Measurements from ENCODE around the gene ADAMTSL5. TPM values are rescaled to one million over a fixed set of nuclear protein-coding genes. Genes with fewer than 3 reads are reported as not detected.
A peak's percentile ranks its signal among the peaks of the same experiment; 100 is the strongest.

ADAMTSL5 gene
- total and polyA plus RNA-seq, 2 of the 13 experiments (the other 11 are each of a cell fraction or from before 2014, with no cell fraction given), result 0.60 to 2.7 TPM

DNA sequence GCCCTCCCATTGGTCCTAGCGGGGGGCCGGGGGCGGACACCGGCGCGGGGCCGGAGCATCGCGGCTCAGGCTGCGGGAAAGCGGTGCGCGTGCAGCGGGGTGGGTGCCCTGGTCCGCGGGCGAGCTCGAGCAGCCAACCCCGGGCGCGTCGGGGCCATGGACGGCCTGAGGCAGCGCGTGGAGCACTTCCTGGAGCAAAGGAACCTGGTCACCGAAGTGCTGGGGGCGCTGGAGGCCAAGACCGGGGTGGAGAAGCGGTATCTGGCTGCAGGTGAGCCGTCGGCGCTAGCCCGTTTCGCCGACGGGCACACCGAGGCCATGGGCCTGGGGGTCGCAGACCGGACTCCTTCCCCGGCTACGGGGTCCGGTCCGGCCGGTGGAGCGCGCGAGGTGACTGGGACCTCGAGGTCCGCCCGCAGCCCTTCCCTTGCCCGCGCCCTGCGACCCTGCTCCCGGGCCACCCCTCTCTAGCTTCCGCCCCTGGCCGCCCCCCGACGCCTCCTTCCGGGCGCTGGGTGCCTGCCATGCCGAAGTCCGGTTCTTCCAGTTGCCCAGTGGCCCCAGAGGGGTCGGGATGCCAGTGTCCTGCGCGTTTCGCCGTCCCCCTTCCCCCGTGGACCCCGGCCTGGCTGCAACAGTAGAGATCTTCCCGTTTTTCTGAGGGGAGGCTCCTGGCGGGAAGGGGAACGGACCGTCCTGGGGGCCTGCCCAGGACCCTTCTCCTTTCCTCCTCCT lies 21.5 kb downstream of the ADAMTSL5 start, which contains the start of gene REEP6 (continued):
- TF ChIP-seq, protein P1, sequence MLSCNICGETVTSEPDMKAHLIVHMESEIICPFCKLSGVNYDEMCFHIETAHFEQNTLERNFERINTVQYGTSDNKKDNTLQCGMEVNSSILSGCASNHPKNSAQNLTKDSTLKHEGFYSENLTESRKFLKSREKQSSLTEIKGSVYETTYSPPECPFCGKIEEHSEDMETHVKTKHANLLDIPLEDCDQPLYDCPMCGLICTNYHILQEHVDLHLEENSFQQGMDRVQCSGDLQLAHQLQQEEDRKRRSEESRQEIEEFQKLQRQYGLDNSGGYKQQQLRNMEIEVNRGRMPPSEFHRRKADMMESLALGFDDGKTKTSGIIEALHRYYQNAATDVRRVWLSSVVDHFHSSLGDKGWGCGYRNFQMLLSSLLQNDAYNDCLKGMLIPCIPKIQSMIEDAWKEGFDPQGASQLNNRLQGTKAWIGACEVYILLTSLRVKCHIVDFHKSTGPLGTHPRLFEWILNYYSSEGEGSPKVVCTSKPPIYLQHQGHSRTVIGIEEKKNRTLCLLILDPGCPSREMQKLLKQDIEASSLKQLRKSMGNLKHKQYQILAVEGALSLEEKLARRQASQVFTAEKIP (CRISPR knock-in tag; IDR thresholded peaks at IDR 0.05; ENCODE audit: borderline replicate concordance), result no peak
- TF ChIP-seq, protein P2, sequence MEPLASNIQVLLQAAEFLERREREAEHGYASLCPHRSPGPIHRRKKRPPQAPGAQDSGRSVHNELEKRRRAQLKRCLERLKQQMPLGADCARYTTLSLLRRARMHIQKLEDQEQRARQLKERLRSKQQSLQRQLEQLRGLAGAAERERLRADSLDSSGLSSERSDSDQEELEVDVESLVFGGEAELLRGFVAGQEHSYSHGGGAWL (CRISPR knock-in tag; IDR thresholded peaks at IDR 0.05), result peak; percentile 61
- TF ChIP-seq, protein P3, sequence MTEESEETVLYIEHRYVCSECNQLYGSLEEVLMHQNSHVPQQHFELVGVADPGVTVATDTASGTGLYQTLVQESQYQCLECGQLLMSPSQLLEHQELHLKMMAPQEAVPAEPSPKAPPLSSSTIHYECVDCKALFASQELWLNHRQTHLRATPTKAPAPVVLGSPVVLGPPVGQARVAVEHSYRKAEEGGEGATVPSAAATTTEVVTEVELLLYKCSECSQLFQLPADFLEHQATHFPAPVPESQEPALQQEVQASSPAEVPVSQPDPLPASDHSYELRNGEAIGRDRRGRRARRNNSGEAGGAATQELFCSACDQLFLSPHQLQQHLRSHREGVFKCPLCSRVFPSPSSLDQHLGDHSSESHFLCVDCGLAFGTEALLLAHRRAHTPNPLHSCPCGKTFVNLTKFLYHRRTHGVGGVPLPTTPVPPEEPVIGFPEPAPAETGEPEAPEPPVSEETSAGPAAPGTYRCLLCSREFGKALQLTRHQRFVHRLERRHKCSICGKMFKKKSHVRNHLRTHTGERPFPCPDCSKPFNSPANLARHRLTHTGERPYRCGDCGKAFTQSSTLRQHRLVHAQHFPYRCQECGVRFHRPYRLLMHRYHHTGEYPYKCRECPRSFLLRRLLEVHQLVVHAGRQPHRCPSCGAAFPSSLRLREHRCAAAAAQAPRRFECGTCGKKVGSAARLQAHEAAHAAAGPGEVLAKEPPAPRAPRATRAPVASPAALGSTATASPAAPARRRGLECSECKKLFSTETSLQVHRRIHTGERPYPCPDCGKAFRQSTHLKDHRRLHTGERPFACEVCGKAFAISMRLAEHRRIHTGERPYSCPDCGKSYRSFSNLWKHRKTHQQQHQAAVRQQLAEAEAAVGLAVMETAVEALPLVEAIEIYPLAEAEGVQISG (CRISPR knock-in tag; IDR thresholded peaks at IDR 0.05), result peak; percentile 75
- TF ChIP-seq, protein P4, sequence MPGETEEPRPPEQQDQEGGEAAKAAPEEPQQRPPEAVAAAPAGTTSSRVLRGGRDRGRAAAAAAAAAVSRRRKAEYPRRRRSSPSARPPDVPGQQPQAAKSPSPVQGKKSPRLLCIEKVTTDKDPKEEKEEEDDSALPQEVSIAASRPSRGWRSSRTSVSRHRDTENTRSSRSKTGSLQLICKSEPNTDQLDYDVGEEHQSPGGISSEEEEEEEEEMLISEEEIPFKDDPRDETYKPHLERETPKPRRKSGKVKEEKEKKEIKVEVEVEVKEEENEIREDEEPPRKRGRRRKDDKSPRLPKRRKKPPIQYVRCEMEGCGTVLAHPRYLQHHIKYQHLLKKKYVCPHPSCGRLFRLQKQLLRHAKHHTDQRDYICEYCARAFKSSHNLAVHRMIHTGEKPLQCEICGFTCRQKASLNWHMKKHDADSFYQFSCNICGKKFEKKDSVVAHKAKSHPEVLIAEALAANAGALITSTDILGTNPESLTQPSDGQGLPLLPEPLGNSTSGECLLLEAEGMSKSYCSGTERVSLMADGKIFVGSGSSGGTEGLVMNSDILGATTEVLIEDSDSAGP (CRISPR knock-in tag; IDR thresholded peaks at IDR 0.05; ENCODE audit: borderline replicate concordance), result peak; percentile 60; the same call in 1 of the 2 replicates
- TF ChIP-seq MYNN (CRISPR knock-in tag; IDR thresholded peaks at IDR 0.05; ENCODE audit: low read depth) (peak; percentile 43; the same call in 1 of the 2 replicates), ZNF709 (CRISPR knock-in tag; IDR thresholded peaks at IDR 0.05) (no peak), GPN1 (CRISPR knock-in tag; IDR thresholded peaks at IDR 0.05; ENCODE audit: borderline replicate concordance) (no peak), NFE2 (CRISPR knock-in tag; IDR thresholded peaks at IDR 0.05) (no peak), KLF9 (CRISPR knock-in tag; IDR thresholded peaks at IDR 0.05; ENCODE audit: low read depth) (no peak), ATM (IDR thresholded peaks at IDR 0.05; ENCODE audit: borderline replicate concordance) (no peak), ZNF230 (CRISPR knock-in tag; IDR thresholded peaks at IDR 0.05) (no peak), HOXA3 (CRISPR knock-in tag; IDR thresholded peaks at IDR 0.05) (peak; percentile 68), ZNF674 (CRISPR knock-in tag; IDR thresholded peaks at IDR 0.05; ENCODE audit: low read depth) (no peak), ZSCAN31 (CRISPR knock-in tag; IDR thresholded peaks at IDR 0.05; ENCODE audit: low read depth) (peak; percentile 80), NONO (IDR thresholded peaks at IDR 0.05) (no peak), NONO (CRISPR knock-in tag; conservative IDR thresholded peaks at IDR 0.05) (peak; percentile 74), ATAD3A (CRISPR knock-in tag; IDR thresholded peaks at IDR 0.05) (no peak), IRX3 (CRISPR knock-in tag; IDR thresholded peaks at IDR 0.05; ENCODE audit: borderline replicate concordance, low read depth) (0 out of 2 replicates have a peak, but pooled peaks have one; percentile 44), ZBTB21 (CRISPR knock-in tag; IDR thresholded peaks at IDR 0.05) (no peak)
- TF ChIP-seq, protein P5, sequence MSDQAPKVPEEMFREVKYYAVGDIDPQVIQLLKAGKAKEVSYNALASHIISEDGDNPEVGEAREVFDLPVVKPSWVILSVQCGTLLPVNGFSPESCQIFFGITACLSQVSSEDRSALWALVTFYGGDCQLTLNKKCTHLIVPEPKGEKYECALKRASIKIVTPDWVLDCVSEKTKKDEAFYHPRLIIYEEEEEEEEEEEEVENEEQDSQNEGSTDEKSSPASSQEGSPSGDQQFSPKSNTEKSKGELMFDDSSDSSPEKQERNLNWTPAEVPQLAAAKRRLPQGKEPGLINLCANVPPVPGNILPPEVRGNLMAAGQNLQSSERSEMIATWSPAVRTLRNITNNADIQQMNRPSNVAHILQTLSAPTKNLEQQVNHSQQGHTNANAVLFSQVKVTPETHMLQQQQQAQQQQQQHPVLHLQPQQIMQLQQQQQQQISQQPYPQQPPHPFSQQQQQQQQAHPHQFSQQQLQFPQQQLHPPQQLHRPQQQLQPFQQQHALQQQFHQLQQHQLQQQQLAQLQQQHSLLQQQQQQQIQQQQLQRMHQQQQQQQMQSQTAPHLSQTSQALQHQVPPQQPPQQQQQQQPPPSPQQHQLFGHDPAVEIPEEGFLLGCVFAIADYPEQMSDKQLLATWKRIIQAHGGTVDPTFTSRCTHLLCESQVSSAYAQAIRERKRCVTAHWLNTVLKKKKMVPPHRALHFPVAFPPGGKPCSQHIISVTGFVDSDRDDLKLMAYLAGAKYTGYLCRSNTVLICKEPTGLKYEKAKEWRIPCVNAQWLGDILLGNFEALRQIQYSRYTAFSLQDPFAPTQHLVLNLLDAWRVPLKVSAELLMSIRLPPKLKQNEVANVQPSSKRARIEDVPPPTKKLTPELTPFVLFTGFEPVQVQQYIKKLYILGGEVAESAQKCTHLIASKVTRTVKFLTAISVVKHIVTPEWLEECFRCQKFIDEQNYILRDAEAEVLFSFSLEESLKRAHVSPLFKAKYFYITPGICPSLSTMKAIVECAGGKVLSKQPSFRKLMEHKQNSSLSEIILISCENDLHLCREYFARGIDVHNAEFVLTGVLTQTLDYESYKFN (CRISPR knock-in tag; conservative IDR thresholded peaks at IDR 0.05), result peak; percentile 10; the same call in 1 of the 2 replicates

All from HepG2 (cell line).